HFFc6 (cell line): ENCODE data around the gene BIRC7. TPM values are rescaled to one million over a fixed set of nuclear protein-coding genes. Genes with fewer than 3 reads are reported as not detected.

Experiments
- DNase-seq: peaks from one replicate; pipeline ENCODE4 v3.0.0-alpha.2; 2018
- H3K27ac Mint-ChIP-seq: 2 replicates; pipeline ENCODE4 v1.8.0; 2020; ENCODE audit warnings: mild to moderate bottlenecking, mixed read lengths
- H3K27me3 Mint-ChIP-seq: 2 replicates; pipeline ENCODE4 v1.8.0; 2021; ENCODE audit warnings: mild to moderate bottlenecking, moderate library complexity, mixed read lengths; ENCODE audit not compliant: insufficient read depth
- H3K36me3 Mint-ChIP-seq: 2 replicates; pipeline ENCODE4 v1.8.0; 2021; ENCODE audit warnings: low read depth, mixed read lengths
- H3K4me1 Mint-ChIP-seq: 2 replicates; pipeline ENCODE4 v1.8.0; 2020; ENCODE audit warnings: low read depth, mixed read lengths
- H3K4me3 Mint-ChIP-seq: 2 replicates; pipeline ENCODE4 v1.8.0; 2020; ENCODE audit warnings: mild to moderate bottlenecking, moderate library complexity, mixed read lengths
- H3K9me3 Mint-ChIP-seq: 2 replicates; pipeline ENCODE4 v1.8.0; 2020; ENCODE audit warnings: mild to moderate bottlenecking, mixed read lengths
- CTCF ChIP-seq: fragments of 200-600 bp; sonication (generic); IDR thresholded peaks from 2 replicates; pipeline ENCODE4 v1.5.0; 2021; ENCODE audit warnings: antibody characterized with exemption, mild to moderate bottlenecking
- total RNA-seq, 6 experiments: library from RNA; stranded (reverse); fragmentation: NEBNext Ultra II Directional; extraction: Animal tissue kit (Norgen Biotek cat#: 25700); gene quantifications; 2 replicates in 1 of 6; 3 replicates in 5 of 6; pipeline ENCODE4 v1.2.3, GENCODE V29; 2021

Gene BIRC7
- total RNA-seq, 6 experiments from 2014 or later: not detected

GRCh38 chr20:63208346-63208909 is 27.3 kb upstream of the BIRC7 start:
- Mint-ChIP-seq H3K4me3 (no peak overlapping the region), H3K27me3 (no peaks in the 10 kb centered on the region; the same call in 1 of the 2 replicates), H3K27ac (no peak overlapping the region), H3K4me1 (peaks cover 41% of the 10 kb centered on the region), H3K36me3 (peaks cover 29% of the 10 kb centered on the region), H3K9me3 (no peaks in the 10 kb centered on the region)
- TF ChIP-seq CTCF: no peak
- DNase-seq: no peak

GRCh38 chr20:63210011-63210605 is 25.6 kb upstream of the BIRC7 start:
- H3K27me3 Mint-ChIP-seq: no peaks in the 10 kb centered on the region
- peaks cover 46% of the 10 kb centered on the region for H3K36me3 Mint-ChIP-seq
- no peak for TF ChIP-seq CTCF
- peaks cover 57% of the 10 kb centered on the region for H3K4me1 Mint-ChIP-seq
- no peak overlapping the region for H3K27ac Mint-ChIP-seq
- no peak overlapping the region for H3K4me3 Mint-ChIP-seq
- DNase-seq: no peak
- H3K9me3 Mint-ChIP-seq: no peaks in the 10 kb centered on the region

- Mint-ChIP-seq H3K27ac (no peak overlapping the region), H3K36me3 (peaks cover 37% of the 10 kb centered on the region), H3K27me3 (no peaks in the 10 kb centered on the region; the same call in 1 of the 2 replicates), H3K4me1 (peaks cover 48% of the 10 kb centered on the region), H3K4me3 (no peak overlapping the region; the same call in 1 of the 2 replicates), H3K9me3 (no peaks in the 10 kb centered on the region)
- DNase-seq: no peak
- TF ChIP-seq CTCF: no peak; the same call in 1 of the 2 replicates
Observed at GRCh38 chr20:63212393-63212730, 23.3 kb upstream of the BIRC7 start.

- Mint-ChIP-seq H3K36me3 (peaks cover 37% of the 10 kb centered on the region), H3K4me1 (peaks cover 44% of the 10 kb centered on the region), H3K4me3 (no peak overlapping the region), H3K27me3 (no peaks in the 10 kb centered on the region; the same call in 1 of the 2 replicates), H3K9me3 (no peaks in the 10 kb centered on the region), H3K27ac (no peak overlapping the region)
- no peak for DNase-seq
- no peak for TF ChIP-seq CTCF
Observed at GRCh38 chr20:63212792-63213191, 22.9 kb upstream of the BIRC7 start.

- Mint-ChIP-seq H3K4me3 (peak overlapping the region; percentile 92), H3K27ac (peak overlapping the region; percentile 80; the same call in 1 of the 2 replicates), H3K9me3 (no peaks in the 10 kb centered on the region), H3K4me1 (peaks cover 40% of the 10 kb centered on the region), H3K36me3 (peaks cover 33% of the 10 kb centered on the region), H3K27me3 (peaks cover 5% of the 10 kb centered on the region)
- no peak for TF ChIP-seq CTCF
- DNase-seq: no peak
Observed at GRCh38 chr20:63214514-63214913, 21.2 kb upstream of the BIRC7 start.
